GM18909 (cell line): ENCODE measurements around the gene USP24.

Experiments
- ATAC-seq: cut with Tn5 transposase; IDR thresholded peaks from one replicate; pipeline ENCODE4 v1.9.1; 2021; ENCODE audit warnings: mild to moderate bottlenecking; ENCODE audit not compliant: unreplicated experiment, poor library complexity

Gene USP24

GRCh38 chr1:55215194-55216021 lies at the start of gene USP24:
Gene USP24 (minus strand): TSS chr1:55215364. CDS start chr1:55215113, 251 bp downstream.
- ATAC-seq = peak; percentile 75

GRCh38 chr1:55262822-55263221 lies 47.7 kb upstream of the USP24 start:
- no peak for ATAC-seq

- peak; percentile 58 for ATAC-seq
These were observed 44.9 kb upstream of the USP24 start for GRCh38 chr1:55259911-55260609.

- ATAC-seq = peak; percentile 83
These were observed 42.8 kb upstream of the USP24 start for GRCh38 chr1:55257958-55258357.

- no peak for ATAC-seq
These were observed 40.7 kb upstream of the USP24 start for GRCh38 chr1:55255901-55256300.

GRCh38 chr1:55252942-55253589 lies 37.9 kb upstream of the USP24 start:
- no peak for ATAC-seq

- no peak for ATAC-seq
These were observed 35.4 kb upstream of the USP24 start for GRCh38 chr1:55250399-55251075.

- ATAC-seq = no peak
These were observed 34.7 kb upstream of the USP24 start for GRCh38 chr1:55249646-55250398.

GRCh38 chr1:55246896-55247295 lies 31.7 kb upstream of the USP24 start:
- no peak for ATAC-seq

- no peak for ATAC-seq
These were observed 31.2 kb upstream of the USP24 start for GRCh38 chr1:55246331-55246730.

- no peak for ATAC-seq
These were observed 30.6 kb upstream of the USP24 start for GRCh38 chr1:55245781-55246180.

- ATAC-seq = no peak
These were observed 29.4 kb upstream of the USP24 start for GRCh38 chr1:55244476-55245099.

- ATAC-seq = no peak
These were observed 28.5 kb upstream of the USP24 start for GRCh38 chr1:55243655-55244054.

- ATAC-seq = no peak
These were observed 24.4 kb upstream of the USP24 start for GRCh38 chr1:55239548-55239947.

- no peak for ATAC-seq
These were observed 20.6 kb upstream of the USP24 start for GRCh38 chr1:55235722-55236121.

- no peak for ATAC-seq
These were observed 18.9 kb upstream of the USP24 start for GRCh38 chr1:55234016-55234415.

GRCh38 chr1:55233145-55233777 lies 18.1 kb upstream of the USP24 start:
- ATAC-seq = no peak

- no peak for ATAC-seq
These were observed 17.4 kb upstream of the USP24 start for GRCh38 chr1:55232448-55233144.
